ENCODE data around the gene CCDC28A.

Gene CCDC28A

DNA sequence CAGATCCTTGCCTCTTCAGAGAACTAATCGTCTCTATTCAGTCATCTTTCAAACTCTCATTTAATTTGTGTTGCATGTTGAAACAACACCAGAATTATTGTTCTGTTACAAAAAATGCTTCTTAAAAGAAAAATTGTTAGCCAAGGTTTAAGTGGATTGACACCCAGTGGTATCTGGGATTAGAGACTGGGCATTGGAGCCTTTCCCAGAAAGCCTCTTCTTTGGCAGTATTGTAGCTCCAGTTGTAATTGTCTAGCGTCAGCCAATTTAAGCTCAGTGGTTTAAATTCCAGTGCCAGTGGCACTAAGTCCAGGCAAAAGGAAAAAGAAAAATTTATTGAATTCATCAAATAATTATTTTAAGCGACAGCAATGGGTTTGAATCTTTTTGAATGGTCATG, 801 bp downstream of the CCDC28A start:
- TF ChIP-seq ZFP3 (CRISPR knock-in tag; IDR thresholded peaks at IDR 0.05) (no peak), SNAI2 (CRISPR knock-in tag; IDR thresholded peaks at IDR 0.05) (no peak), RARB (CRISPR knock-in tag; IDR thresholded peaks at IDR 0.05) (no peak), ESRRG (CRISPR knock-in tag; IDR thresholded peaks at IDR 0.05) (no peak), PPARA (CRISPR knock-in tag; IDR thresholded peaks at IDR 0.05; ENCODE audit: borderline replicate concordance) (no peak), CSDC2 (CRISPR knock-in tag; IDR thresholded peaks at IDR 0.05) (no peak), ISL1 (CRISPR knock-in tag; IDR thresholded peaks at IDR 0.05) (no peak), OSR1 (CRISPR knock-in tag; IDR thresholded peaks at IDR 0.05) (no peak), ZNF70 (CRISPR knock-in tag; IDR thresholded peaks at IDR 0.05) (no peak), ZFP30 (CRISPR knock-in tag; IDR thresholded peaks at IDR 0.05) (no peak)
- TF ChIP-seq, protein P1, sequence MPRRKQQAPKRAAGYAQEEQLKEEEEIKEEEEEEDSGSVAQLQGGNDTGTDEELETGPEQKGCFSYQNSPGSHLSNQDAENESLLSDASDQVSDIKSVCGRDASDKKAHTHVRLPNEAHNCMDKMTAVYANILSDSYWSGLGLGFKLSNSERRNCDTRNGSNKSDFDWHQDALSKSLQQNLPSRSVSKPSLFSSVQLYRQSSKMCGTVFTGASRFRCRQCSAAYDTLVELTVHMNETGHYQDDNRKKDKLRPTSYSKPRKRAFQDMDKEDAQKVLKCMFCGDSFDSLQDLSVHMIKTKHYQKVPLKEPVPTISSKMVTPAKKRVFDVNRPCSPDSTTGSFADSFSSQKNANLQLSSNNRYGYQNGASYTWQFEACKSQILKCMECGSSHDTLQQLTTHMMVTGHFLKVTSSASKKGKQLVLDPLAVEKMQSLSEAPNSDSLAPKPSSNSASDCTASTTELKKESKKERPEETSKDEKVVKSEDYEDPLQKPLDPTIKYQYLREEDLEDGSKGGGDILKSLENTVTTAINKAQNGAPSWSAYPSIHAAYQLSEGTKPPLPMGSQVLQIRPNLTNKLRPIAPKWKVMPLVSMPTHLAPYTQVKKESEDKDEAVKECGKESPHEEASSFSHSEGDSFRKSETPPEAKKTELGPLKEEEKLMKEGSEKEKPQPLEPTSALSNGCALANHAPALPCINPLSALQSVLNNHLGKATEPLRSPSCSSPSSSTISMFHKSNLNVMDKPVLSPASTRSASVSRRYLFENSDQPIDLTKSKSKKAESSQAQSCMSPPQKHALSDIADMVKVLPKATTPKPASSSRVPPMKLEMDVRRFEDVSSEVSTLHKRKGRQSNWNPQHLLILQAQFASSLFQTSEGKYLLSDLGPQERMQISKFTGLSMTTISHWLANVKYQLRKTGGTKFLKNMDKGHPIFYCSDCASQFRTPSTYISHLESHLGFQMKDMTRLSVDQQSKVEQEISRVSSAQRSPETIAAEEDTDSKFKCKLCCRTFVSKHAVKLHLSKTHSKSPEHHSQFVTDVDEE (CRISPR knock-in tag; IDR thresholded peaks at IDR 0.05): no peak
- TF ChIP-seq, protein P2, sequence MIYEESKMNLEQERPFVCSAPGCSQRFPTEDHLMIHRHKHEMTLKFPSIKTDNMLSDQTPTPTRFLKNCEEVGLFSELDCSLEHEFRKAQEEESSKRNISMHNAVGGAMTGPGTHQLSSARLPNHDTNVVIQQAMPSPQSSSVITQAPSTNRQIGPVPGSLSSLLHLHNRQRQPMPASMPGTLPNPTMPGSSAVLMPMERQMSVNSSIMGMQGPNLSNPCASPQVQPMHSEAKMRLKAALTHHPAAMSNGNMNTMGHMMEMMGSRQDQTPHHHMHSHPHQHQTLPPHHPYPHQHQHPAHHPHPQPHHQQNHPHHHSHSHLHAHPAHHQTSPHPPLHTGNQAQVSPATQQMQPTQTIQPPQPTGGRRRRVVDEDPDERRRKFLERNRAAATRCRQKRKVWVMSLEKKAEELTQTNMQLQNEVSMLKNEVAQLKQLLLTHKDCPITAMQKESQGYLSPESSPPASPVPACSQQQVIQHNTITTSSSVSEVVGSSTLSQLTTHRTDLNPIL (CRISPR knock-in tag; IDR thresholded peaks at IDR 0.05; ENCODE audit: low read depth): no peak
- ATAC-seq: no peak

DNA sequence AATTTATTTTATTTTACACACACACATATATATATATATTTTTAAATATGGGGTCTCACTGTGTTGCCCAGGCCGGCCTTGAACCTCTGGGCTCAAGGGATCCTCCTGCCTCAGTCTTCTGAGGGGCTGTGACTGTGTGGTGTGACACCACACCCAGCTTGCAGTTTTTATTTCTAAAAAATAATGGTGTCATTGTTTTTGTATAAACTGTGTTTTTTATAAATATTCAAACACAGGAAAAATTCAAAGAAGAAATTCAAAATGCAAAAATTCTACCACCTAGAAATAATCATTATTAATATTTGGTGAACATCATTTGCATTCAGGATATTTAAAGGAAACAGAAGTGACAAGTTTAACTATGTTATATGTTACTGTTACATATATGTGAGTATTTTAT, 3.1 kb downstream of the CCDC28A start:
- no peak for ATAC-seq
- TF ChIP-seq ARNTL (CRISPR knock-in tag; IDR thresholded peaks at IDR 0.05; ENCODE audit: borderline replicate concordance, low read depth): no peak

GRCh38 chr6:138778331-138778730, 4.8 kb downstream of the CCDC28A start:
- TF ChIP-seq GLIS3 (CRISPR knock-in tag; IDR thresholded peaks at IDR 0.05) (no peak), SNAI2 (CRISPR knock-in tag; IDR thresholded peaks at IDR 0.05) (no peak), ZNF565 (CRISPR knock-in tag; conservative IDR thresholded peaks at IDR 0.05; ENCODE audit: low read depth) (no peak), ZFP30 (CRISPR knock-in tag; IDR thresholded peaks at IDR 0.05) (no peak), CSDC2 (CRISPR knock-in tag; IDR thresholded peaks at IDR 0.05) (no peak), BACH2 (CRISPR knock-in tag; IDR thresholded peaks at IDR 0.05; ENCODE audit: borderline replicate concordance) (no peak)
- no peak for ATAC-seq

DNA sequence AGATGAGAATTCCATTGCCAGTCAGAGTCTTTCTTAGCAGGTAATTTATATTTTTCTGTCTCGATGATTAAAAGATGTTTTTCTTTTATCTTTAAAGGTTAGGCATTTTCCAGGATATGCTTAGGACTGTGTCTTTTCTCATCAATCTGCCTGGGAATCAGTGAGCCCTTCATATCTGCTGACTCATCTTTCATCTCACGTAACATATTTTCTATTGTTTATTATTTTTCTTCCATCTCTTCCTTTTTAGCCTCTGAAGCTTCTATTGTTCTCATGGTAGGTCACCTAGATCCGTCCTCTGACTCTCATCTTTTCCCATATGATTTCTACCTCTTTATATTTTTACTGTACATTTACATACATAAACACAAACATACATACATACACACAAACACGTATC, 8.7 kb downstream of the CCDC28A start:
- ATAC-seq: no peak
- no peak for TF ChIP-seq POU6F1 (CRISPR knock-in tag; IDR thresholded peaks at IDR 0.05; ENCODE audit: borderline replicate concordance, low read depth)

DNA sequence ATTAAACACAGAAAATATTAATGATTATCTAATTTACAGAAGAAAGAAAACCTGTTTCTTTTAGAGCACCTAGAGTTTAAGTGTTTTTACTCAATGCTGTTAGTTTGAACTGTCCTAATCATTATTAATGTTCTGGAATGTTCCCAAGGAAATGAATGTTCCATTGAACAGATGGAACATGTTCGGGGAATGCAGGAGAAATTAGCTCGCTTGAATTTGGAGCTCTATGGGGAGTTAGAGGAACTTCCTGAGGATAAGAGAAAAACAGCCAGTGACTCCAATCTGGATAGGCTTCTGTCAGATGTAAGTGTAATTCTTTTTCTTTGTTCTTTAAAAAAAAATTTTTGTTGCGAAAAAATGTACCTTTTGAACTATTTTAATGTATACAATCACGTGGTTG, 11.5 kb downstream of the CCDC28A start:
- TF ChIP-seq, protein P2 (CRISPR knock-in tag; IDR thresholded peaks at IDR 0.05; ENCODE audit: low read depth): no peak
- TF ChIP-seq GLIS3 (CRISPR knock-in tag; IDR thresholded peaks at IDR 0.05): no peak
- no peak for TF ChIP-seq ZNF8 (CRISPR knock-in tag; IDR thresholded peaks at IDR 0.05)
- TF ChIP-seq ZFP30 (CRISPR knock-in tag; IDR thresholded peaks at IDR 0.05): no peak
- no peak for TF ChIP-seq BACH2 (CRISPR knock-in tag; IDR thresholded peaks at IDR 0.05; ENCODE audit: borderline replicate concordance)
- TF ChIP-seq CSDC2 (CRISPR knock-in tag; IDR thresholded peaks at IDR 0.05): no peak
- TF ChIP-seq ISL1 (CRISPR knock-in tag; IDR thresholded peaks at IDR 0.05): no peak
- TF ChIP-seq TOX (CRISPR knock-in tag; IDR thresholded peaks at IDR 0.05; ENCODE audit: borderline replicate concordance): no peak
- no peak for TF ChIP-seq CSRNP3 (CRISPR knock-in tag; IDR thresholded peaks at IDR 0.05)
- TF ChIP-seq ARNTL (CRISPR knock-in tag; IDR thresholded peaks at IDR 0.05; ENCODE audit: borderline replicate concordance, low read depth): no peak
- no peak for ATAC-seq

All from SK-N-SH treated with all-trans-retinoic acid at 6 μM for 48 hours (cell line).